Stomach smooth muscle (tissue), 2 donors: ENCODE measurements around the gene MLXIPL.

Experiments
- H3K27ac ChIP-seq: one replicate; pipeline ENCODE4 v1.7.0; 2013; ENCODE audit warnings: mild to moderate bottlenecking, low read length, inconsistent platforms
- H3K27me3 ChIP-seq, 2 donors: one replicate each; pipeline ENCODE4 v1.7.0; 2013; ENCODE audit warnings: low read length in 2 of 2; ENCODE audit not compliant: insufficient read depth in 2 of 2, control insufficient read depth in 1 of 2
- H3K36me3 ChIP-seq, 2 donors: one replicate each; pipeline ENCODE4 v1.7.0; 2013; ENCODE audit warnings: low read length in 2 of 2; ENCODE audit not compliant: control insufficient read depth in 2 of 2, insufficient read depth in 2 of 2
- H3K4me1 ChIP-seq: one replicate; pipeline ENCODE4 v1.7.0; 2013; ENCODE audit warnings: low read length; ENCODE audit not compliant: control insufficient read depth, insufficient read depth
- H3K4me3 ChIP-seq, 2 donors: one replicate each; pipeline ENCODE4 v1.7.0; 2013; ENCODE audit warnings: low read length in 2 of 2
- H3K9ac ChIP-seq, 2 donors: one replicate each; pipeline ENCODE4 v1.7.0; 2013; ENCODE audit warnings: low read length in 2 of 2, mild to moderate bottlenecking in 1 of 2
- H3K9me3 ChIP-seq, 2 donors: one replicate each; pipeline ENCODE4 v1.7.0; 2013; ENCODE audit warnings: low read length in 2 of 2; ENCODE audit not compliant: control insufficient read depth in 2 of 2
- donor health status: healthy.
- donor health status: Pancreatic carcinoma.

Gene MLXIPL

GRCh38 chr7:73644688-73645286 is 20.5 kb upstream of the MLXIPL start:
- H3K4me3 ChIP-seq, result no peak overlapping the region
- H3K27me3 ChIP-seq, result peaks cover 21 to 26% of the 10 kb centered on the region in 2 donors
- no peak overlapping the region for H3K27ac ChIP-seq
- peaks cover 8% of the 10 kb centered on the region for H3K4me1 ChIP-seq
- no peaks in the 10 kb centered on the region for H3K36me3 ChIP-seq
- peaks cover 0 to 7% of the 10 kb centered on the region in 2 donors for H3K9me3 ChIP-seq
- H3K9ac ChIP-seq, result no peak overlapping the region

- Histone ChIP-seq H3K27ac (no peak overlapping the region), H3K4me1 (peaks cover 4% of the 10 kb centered on the region), H3K9ac (no peak overlapping the region), H3K27me3 (peaks cover 12 to 24% of the 10 kb centered on the region in 2 donors), H3K4me3 (no peak overlapping the region), H3K36me3 (no peaks in the 10 kb centered on the region), H3K9me3 (peaks cover 0 to 7% of the 10 kb centered on the region in 2 donors)
Measured at GRCh38 chr7:73642834-73643233, 18.5 kb upstream of the MLXIPL start.

GRCh38 chr7:73638911-73639310 is 14.6 kb upstream of the MLXIPL start:
- Histone ChIP-seq H3K27ac (no peak overlapping the region), H3K9me3 (peaks cover 0 to 7% of the 10 kb centered on the region in 2 donors), H3K4me3 (no peak overlapping the region), H3K27me3 (peaks cover 0 to 5% of the 10 kb centered on the region in 2 donors), H3K36me3 (no peaks in the 10 kb centered on the region), H3K4me1 (peaks cover 3% of the 10 kb centered on the region), H3K9ac (no peak overlapping the region)

GRCh38 chr7:73635428-73636200 is 11.3 kb upstream of the MLXIPL start:
- Histone ChIP-seq H3K36me3 (no peaks in the 10 kb centered on the region), H3K27me3 (peaks cover 2 to 5% of the 10 kb centered on the region in 2 donors), H3K4me1 (peaks cover 3% of the 10 kb centered on the region), H3K27ac (no peak overlapping the region), H3K9ac (no peak overlapping the region), H3K9me3 (no peaks in the 10 kb centered on the region), H3K4me3 (no peak overlapping the region)

- H3K36me3 ChIP-seq, result no peaks in the 10 kb centered on the region
- H3K9me3 ChIP-seq, result no peaks in the 10 kb centered on the region
- peaks cover 3% of the 10 kb centered on the region for H3K4me1 ChIP-seq
- no peak overlapping the region for H3K27ac ChIP-seq
- no peak overlapping the region for H3K9ac ChIP-seq
- H3K4me3 ChIP-seq, result no peak overlapping the region
- peaks cover 4 to 9% of the 10 kb centered on the region in 2 donors for H3K27me3 ChIP-seq
Measured at GRCh38 chr7:73633844-73634243, 9.5 kb upstream of the MLXIPL start.

- Histone ChIP-seq H3K4me3 (no peak overlapping the region), H3K27ac (no peak overlapping the region), H3K9ac (no peak overlapping the region), H3K9me3 (no peaks in the 10 kb centered on the region), H3K4me1 (peaks cover 3% of the 10 kb centered on the region), H3K27me3 (peaks cover 4 to 13% of the 10 kb centered on the region in 2 donors), H3K36me3 (no peaks in the 10 kb centered on the region)
Measured at GRCh38 chr7:73633323-73633722, 9.0 kb upstream of the MLXIPL start.

- H3K27ac ChIP-seq, result no peak overlapping the region
- H3K4me3 ChIP-seq, result no peak overlapping the region
- H3K4me1 ChIP-seq, result peaks cover 3% of the 10 kb centered on the region
- H3K36me3 ChIP-seq, result no peaks in the 10 kb centered on the region
- no peaks in the 10 kb centered on the region for H3K9me3 ChIP-seq
- H3K9ac ChIP-seq, result no peak overlapping the region
- H3K27me3 ChIP-seq, result peaks cover 8 to 20% of the 10 kb centered on the region in 2 donors
Measured at GRCh38 chr7:73631558-73631957, 7.2 kb upstream of the MLXIPL start.

- H3K27me3 ChIP-seq, result peaks cover 27 to 32% of the 10 kb centered on the region in 2 donors
- H3K4me3 ChIP-seq, result no peak overlapping the region
Measured at GRCh38 chr7:73628504-73628903, 4.2 kb upstream of the MLXIPL start.

GRCh38 chr7:73626814-73627213 is 2.5 kb upstream of the MLXIPL start:
- peaks cover 15% of the 10 kb centered on the region for H3K4me1 ChIP-seq
- H3K27me3 ChIP-seq, result peaks cover 37 to 39% of the 10 kb centered on the region in 2 donors
- H3K4me3 ChIP-seq, result no peak overlapping the region
- H3K9ac ChIP-seq, result no peak overlapping the region
- no peak overlapping the region for H3K27ac ChIP-seq
- no peaks in the 10 kb centered on the region for H3K9me3 ChIP-seq
- no peaks in the 10 kb centered on the region for H3K36me3 ChIP-seq

More at GRCh38 chr7:73628504-73628903, 4.2 kb upstream of the MLXIPL start:
- Histone ChIP-seq H3K9me3 (no peaks in the 10 kb centered on the region), H3K36me3 (no peaks in the 10 kb centered on the region), H3K27ac (no peak overlapping the region), H3K4me1 (peaks cover 9% of the 10 kb centered on the region), H3K9ac (no peak overlapping the region)

GRCh38 chr7:73625276-73625675 is 954 bp upstream of the MLXIPL start:
- Histone ChIP-seq H3K27ac (no peak overlapping the region), H3K4me1 (peaks cover 15% of the 10 kb centered on the region), H3K36me3 (no peaks in the 10 kb centered on the region), H3K9me3 (no peaks in the 10 kb centered on the region), H3K4me3 (no peak overlapping the region), H3K9ac (no peak overlapping the region), H3K27me3 (peaks cover 37 to 43% of the 10 kb centered on the region in 2 donors)

- H3K9ac ChIP-seq, result no peak overlapping the region
- H3K9me3 ChIP-seq, result no peaks in the 10 kb centered on the region
- H3K36me3 ChIP-seq, result no peaks in the 10 kb centered on the region
- H3K27me3 ChIP-seq, result peaks cover 36 to 43% of the 10 kb centered on the region in 2 donors
- no peak overlapping the region for H3K27ac ChIP-seq
- peaks cover 15% of the 10 kb centered on the region for H3K4me1 ChIP-seq
- H3K4me3 ChIP-seq, result peak overlapping the region in 1 of 2 donors; percentile 67
Measured at GRCh38 chr7:73624669-73625001, 313 bp upstream of the MLXIPL start.
